ENCODE results near the gene FAM170B.

The FAM170B gene

DNA sequence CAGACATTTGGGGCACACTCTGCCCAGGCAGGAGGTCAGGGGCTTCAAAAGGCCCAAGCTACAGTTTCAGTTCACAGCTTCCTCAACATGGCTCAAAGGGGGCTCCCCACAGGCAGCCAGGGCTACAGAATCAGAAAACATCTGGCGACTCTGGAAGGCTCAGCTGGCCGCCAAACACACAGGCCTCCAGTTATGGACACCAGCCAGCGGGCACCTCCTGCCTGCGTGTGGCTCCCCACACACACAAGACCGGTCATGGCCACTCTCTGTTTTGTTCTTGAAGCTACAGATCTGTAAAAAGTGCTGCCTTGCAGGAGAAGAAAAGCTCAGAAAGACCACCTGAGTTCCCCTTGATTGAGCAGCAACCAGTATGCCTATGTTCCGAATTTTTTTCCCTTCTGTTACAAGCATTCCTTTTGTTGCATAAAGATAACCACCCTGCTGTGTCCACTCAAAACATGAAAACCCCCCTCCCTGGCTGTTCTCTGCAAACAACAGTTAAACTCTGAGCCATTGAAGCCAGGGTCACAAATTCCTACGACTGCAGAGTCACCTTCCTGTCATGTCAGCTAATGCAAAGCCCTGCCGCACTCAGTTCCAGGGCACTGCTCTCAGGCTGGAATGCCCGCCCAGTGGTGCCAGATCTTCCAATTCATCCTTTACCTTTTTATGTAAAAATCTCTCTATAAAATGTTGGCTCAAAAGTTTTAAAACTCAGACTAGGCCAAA is 52.1 kb downstream of the FAM170B start:
- Histone ChIP-seq H3K9ac (ENCODE audit: low read depth, low read length) (no peak overlapping the region), H3K27me3 (ENCODE audit: control insufficient read depth, insufficient read depth, low read length) (no peaks in the 10 kb centered on the region), H3K9me3 (ENCODE audit: control insufficient read depth, insufficient read depth, low read length) (peaks cover 2% of the 10 kb centered on the region; the same call in 1 of the 2 replicates), H3K4me3 (ENCODE audit: low read depth, low read length) (no peak overlapping the region), H3K4me1 (ENCODE audit: control insufficient read depth, insufficient read depth, low read length) (peaks cover 10% of the 10 kb centered on the region; the same call in 1 of the 2 replicates), H3K36me3 (ENCODE audit: control insufficient read depth, insufficient read depth, low read length) (no peaks in the 10 kb centered on the region), H3K27ac (ENCODE audit: low read depth, low read length) (peak overlapping the region; percentile 76)

Measured in HUES48 (cell line).